ENCODE measurements around the gene DTX1.

DNA sequence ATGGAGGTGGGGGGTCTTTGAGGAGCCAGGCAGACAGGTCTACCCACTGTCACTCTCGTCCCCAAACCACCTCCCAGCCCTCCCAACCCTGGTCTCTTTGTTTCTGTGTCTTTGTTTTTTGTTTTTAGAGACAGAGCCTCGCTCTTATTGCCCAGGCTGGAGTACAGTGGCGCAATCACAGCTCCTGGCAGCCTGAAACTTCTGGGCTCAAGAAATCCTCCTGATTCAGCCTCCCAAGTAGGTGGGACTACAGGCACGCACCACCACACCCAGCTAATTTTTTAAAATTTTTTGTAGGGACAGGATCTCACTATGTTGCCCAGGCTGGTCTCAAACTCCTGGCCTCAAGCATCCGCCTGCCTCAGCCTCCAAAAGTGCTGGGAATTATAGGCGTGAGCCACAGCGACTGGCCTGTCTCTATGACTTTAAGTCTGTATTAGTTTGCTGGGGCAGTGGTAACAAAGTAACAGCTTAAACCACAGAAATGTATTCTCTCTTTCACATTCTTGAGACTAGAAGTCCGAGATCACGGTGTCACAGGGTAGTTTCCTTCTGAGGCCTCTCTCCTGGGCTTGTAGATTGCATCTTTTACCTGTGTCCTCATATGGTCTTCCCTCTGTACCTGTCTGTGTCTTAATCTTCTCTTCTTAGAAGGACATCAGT is 26.1 kb downstream of the DTX1 start:
- TF ChIP-seq CTCF (conservative IDR thresholded peaks at IDR 0.05; ENCODE audit: low read depth, low read length): no peak
- TF ChIP-seq EZH2 (IDR thresholded peaks at IDR 0.05; ENCODE audit: borderline replicate concordance, low read depth, low read length, poor library complexity, severe bottlenecking): no peak
